Esophagus muscularis mucosa (tissue), 3 donors: ENCODE data around the gene IQCH.

Experiments
- CTCF ChIP-seq, 3 experiments: fragments of 200-600 bp in 2 of 3; fragments of 450-650 bp in 1 of 3; sonication (generic) in 2 of 3; IDR thresholded peaks; one replicate each; pipeline ENCODE4 v1.5.1; 2017 to 2019; ENCODE audit warnings: antibody characterized with exemption in 3 of 3, mild to moderate bottlenecking in 2 of 3, moderate library complexity in 1 of 3
- POLR2A ChIP-seq: fragments of 450-650 bp; IDR thresholded peaks from one replicate; pipeline ENCODE4 v1.6.1; 2017; ENCODE audit warnings: antibody characterized with exemption, moderate library complexity, mild to moderate bottlenecking, low read depth
- POLR2AphosphoS5 ChIP-seq, 2 donors: sonication (generic); formaldehyde crosslinking; IDR thresholded peaks; one replicate each; pipeline ENCODE4 v1.6.1; 2017; ENCODE audit warnings: antibody characterized with exemption in 2 of 2

- TF ChIP-seq CTCF (IDR thresholded peaks at IDR 0.05) (no peak), POLR2AphosphoS5 (IDR thresholded peaks at IDR 0.05) (no peak), POLR2A (no peak)
These were observed 160.6 kb downstream of the IQCH start for GRCh38 chr15:67415181-67415580.
